ENCODE data around the gene MINDY3. TPM values are rescaled to one million over a fixed set of nuclear protein-coding genes. Genes with fewer than 3 reads are reported as not detected.

MINDY3 gene
- total RNA-seq, 1 donor from 2014 or later: 28.6 TPM

- no peak for TF ChIP-seq CTCF (IDR thresholded peaks at IDR 0.05; ENCODE audit: unreplicated experiment)
- Mint-ChIP-seq H3K27ac (no peak overlapping the region), H3K4me1 (no peaks in the 10 kb centered on the region), H3K36me3 (no peaks in the 10 kb centered on the region), H3K27me3 (ENCODE audit: low read depth) (peaks cover 89% of the 10 kb centered on the region), H3K9me3 (no peaks in the 10 kb centered on the region), H3K4me3 (no peak overlapping the region)
- DNase-seq (ENCODE audit: low spot score in 2 of 2, unreplicated experiment in 2 of 2): no peak
These were observed 11.5 kb upstream of the MINDY3 start for GRCh38 chr10:15871823-15872222.

GRCh38 chr10:15869935-15870334 is 9.6 kb upstream of the MINDY3 start:
- no peak overlapping the region for H3K27ac Mint-ChIP-seq
- DNase-seq (ENCODE audit: low spot score in 2 of 2, unreplicated experiment in 2 of 2): no peak
- H3K4me1 Mint-ChIP-seq: no peaks in the 10 kb centered on the region
- H3K9me3 Mint-ChIP-seq: peaks cover 3% of the 10 kb centered on the region
- no peak overlapping the region for H3K4me3 Mint-ChIP-seq
- no peaks in the 10 kb centered on the region for H3K36me3 Mint-ChIP-seq
- TF ChIP-seq CTCF (IDR thresholded peaks at IDR 0.05; ENCODE audit: unreplicated experiment): no peak
- peaks cover 90% of the 10 kb centered on the region for H3K27me3 Mint-ChIP-seq (ENCODE audit: low read depth)

- Mint-ChIP-seq H3K36me3 (no peaks in the 10 kb centered on the region), H3K9me3 (peaks cover 3% of the 10 kb centered on the region), H3K4me3 (no peak overlapping the region), H3K27ac (no peak overlapping the region), H3K27me3 (ENCODE audit: low read depth) (peaks cover 90% of the 10 kb centered on the region), H3K4me1 (no peaks in the 10 kb centered on the region)
- no peak for TF ChIP-seq CTCF (IDR thresholded peaks at IDR 0.05; ENCODE audit: unreplicated experiment)
- DNase-seq (ENCODE audit: low spot score in 2 of 2, unreplicated experiment in 2 of 2): no peak
These were observed 7.7 kb upstream of the MINDY3 start for GRCh38 chr10:15868006-15868405.

GRCh38 chr10:15865304-15865703 is 5.0 kb upstream of the MINDY3 start:
- H3K4me1 Mint-ChIP-seq: no peaks in the 10 kb centered on the region
- no peak overlapping the region for H3K4me3 Mint-ChIP-seq
- H3K27me3 Mint-ChIP-seq (ENCODE audit: low read depth): peaks cover 81% of the 10 kb centered on the region
- no peak overlapping the region for H3K27ac Mint-ChIP-seq
- no peak for DNase-seq (ENCODE audit: low spot score in 2 of 2, unreplicated experiment in 2 of 2)
- TF ChIP-seq CTCF (IDR thresholded peaks at IDR 0.05; ENCODE audit: unreplicated experiment): no peak
- peaks cover 7% of the 10 kb centered on the region for H3K9me3 Mint-ChIP-seq
- no peaks in the 10 kb centered on the region for H3K36me3 Mint-ChIP-seq

- Mint-ChIP-seq H3K27ac (no peak overlapping the region), H3K4me1 (peaks cover 4% of the 10 kb centered on the region), H3K9me3 (peaks cover 7% of the 10 kb centered on the region), H3K27me3 (ENCODE audit: low read depth) (peaks cover 72% of the 10 kb centered on the region), H3K4me3 (no peak overlapping the region), H3K36me3 (no peaks in the 10 kb centered on the region)
- no peak for TF ChIP-seq CTCF (IDR thresholded peaks at IDR 0.05; ENCODE audit: unreplicated experiment)
- no peak for DNase-seq (ENCODE audit: low spot score in 2 of 2, unreplicated experiment in 2 of 2)
These were observed 4.1 kb upstream of the MINDY3 start for GRCh38 chr10:15864419-15864818.

GRCh38 chr10:15863733-15864132 is 3.4 kb upstream of the MINDY3 start:
- H3K27ac Mint-ChIP-seq: no peak overlapping the region
- DNase-seq (ENCODE audit: low spot score in 2 of 2, unreplicated experiment in 2 of 2): no peak
- peaks cover 65% of the 10 kb centered on the region for H3K27me3 Mint-ChIP-seq (ENCODE audit: low read depth)
- no peak overlapping the region for H3K4me3 Mint-ChIP-seq
- no peak for TF ChIP-seq CTCF (IDR thresholded peaks at IDR 0.05; ENCODE audit: unreplicated experiment)
- peaks cover 9% of the 10 kb centered on the region for H3K4me1 Mint-ChIP-seq
- peaks cover 7% of the 10 kb centered on the region for H3K9me3 Mint-ChIP-seq
- no peaks in the 10 kb centered on the region for H3K36me3 Mint-ChIP-seq
